ENCODE data around the gene DACH1. TPM values are rescaled to one million over a fixed set of nuclear protein-coding genes. Genes with fewer than 3 reads are reported as not detected.
"Not testable (repeated sequence)": the region's sequence is repeated elsewhere in the genome, so short reads cannot be mapped to it uniquely, and the experiment has no call there.

DACH1 gene
- 0.02 TPM in 1 of 2 replicates, not detected in the other for total RNA-seq (2014; rRNA removed; shearing (Covaris generic))
- not detected in 2 replicates for polyA plus RNA-seq (2014; cell fraction: nucleus; rRNA removed)

DNA sequence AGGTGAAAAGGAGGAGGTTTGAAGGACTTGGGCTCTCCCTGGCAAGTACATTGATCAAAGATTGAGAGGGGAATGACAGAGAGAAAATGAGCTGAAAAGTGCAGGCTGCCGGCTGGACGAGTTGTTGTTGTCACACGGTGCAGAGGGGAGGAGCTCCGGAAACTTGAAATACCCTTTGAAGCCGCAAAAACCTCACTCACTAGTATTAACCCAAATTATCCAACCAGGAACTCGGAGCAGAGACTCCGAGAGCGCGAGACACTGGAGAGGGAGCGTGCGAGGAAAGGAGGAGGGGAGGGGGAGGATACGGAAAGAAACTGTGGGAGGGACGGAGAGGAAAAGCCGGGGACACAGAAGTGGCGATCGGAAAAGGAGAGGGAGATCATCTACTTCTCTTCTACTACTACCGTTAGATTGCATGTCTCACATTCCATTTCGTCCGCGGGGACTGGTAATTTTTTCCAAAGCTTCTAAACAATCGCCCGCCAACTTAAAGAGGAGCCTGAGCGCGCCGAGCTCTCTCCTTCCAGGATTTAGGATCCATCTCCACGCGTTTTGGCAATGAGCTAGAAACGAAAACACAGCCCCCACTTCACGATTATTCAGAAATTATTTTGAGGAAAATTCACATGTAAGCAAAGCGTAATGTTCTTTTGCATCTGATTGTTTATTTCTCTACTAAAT, at the start of gene DACH1:
Gene DACH1, minus strand, starts transcription at position 74 of the 684 bp plus-strand sequence.
- peak; percentile 3 for DNase-seq (ENCODE audit: extremely low read depth, low read depth)

GRCh38 chr13:71913717-71914116, 46.7 kb upstream of the DACH1 start:
- DNase-seq (ENCODE audit: extremely low read depth, low read depth), result no peak

- no peak for DNase-seq (ENCODE audit: extremely low read depth, low read depth)
Observed at GRCh38 chr13:71912524-71912923, 45.5 kb upstream of the DACH1 start.

- DNase-seq (ENCODE audit: extremely low read depth, low read depth), result no peak
Observed at GRCh38 chr13:71906448-71906847, 39.4 kb upstream of the DACH1 start.

- DNase-seq (ENCODE audit: extremely low read depth, low read depth), result no peak
Observed at GRCh38 chr13:71902676-71903075, 35.7 kb upstream of the DACH1 start.

GRCh38 chr13:71893506-71893905, 26.5 kb upstream of the DACH1 start:
- not testable (repeated sequence) for DNase-seq (ENCODE audit: extremely low read depth, low read depth)

GRCh38 chr13:71886880-71887279, 19.9 kb upstream of the DACH1 start:
- no peak for DNase-seq (ENCODE audit: extremely low read depth, low read depth)

GRCh38 chr13:71882120-71882519, 15.1 kb upstream of the DACH1 start:
- no peak for DNase-seq (ENCODE audit: extremely low read depth, low read depth)

GRCh38 chr13:71880753-71881541, 13.9 kb upstream of the DACH1 start:
- DNase-seq (ENCODE audit: extremely low read depth, low read depth), result no peak

GRCh38 chr13:71879808-71880344, 12.9 kb upstream of the DACH1 start:
- DNase-seq (ENCODE audit: extremely low read depth, low read depth), result no peak

GRCh38 chr13:71879129-71879535, 12.1 kb upstream of the DACH1 start:
- DNase-seq (ENCODE audit: extremely low read depth, low read depth), result peak; percentile 31

DNA sequence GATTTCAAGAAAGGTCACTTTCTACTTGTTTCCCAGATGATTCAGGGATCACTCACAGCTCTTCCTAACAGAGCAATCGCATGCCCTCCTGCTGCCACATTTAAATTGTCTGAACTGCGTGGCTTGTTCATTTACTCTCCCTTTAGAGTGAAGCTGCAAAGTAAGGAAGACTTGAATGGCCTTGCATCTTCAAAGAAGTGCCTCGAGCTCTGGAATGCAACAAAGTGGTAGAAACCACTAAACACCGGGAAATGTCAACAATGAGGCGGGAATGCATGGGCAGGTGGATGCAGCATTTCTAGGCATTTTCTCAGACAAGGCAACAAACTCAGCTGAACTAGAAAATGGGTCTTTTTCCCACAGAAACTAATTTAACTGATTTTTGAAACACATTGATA, 10.3 kb upstream of the DACH1 start:
- no peak for DNase-seq (ENCODE audit: extremely low read depth, low read depth)

DNA sequence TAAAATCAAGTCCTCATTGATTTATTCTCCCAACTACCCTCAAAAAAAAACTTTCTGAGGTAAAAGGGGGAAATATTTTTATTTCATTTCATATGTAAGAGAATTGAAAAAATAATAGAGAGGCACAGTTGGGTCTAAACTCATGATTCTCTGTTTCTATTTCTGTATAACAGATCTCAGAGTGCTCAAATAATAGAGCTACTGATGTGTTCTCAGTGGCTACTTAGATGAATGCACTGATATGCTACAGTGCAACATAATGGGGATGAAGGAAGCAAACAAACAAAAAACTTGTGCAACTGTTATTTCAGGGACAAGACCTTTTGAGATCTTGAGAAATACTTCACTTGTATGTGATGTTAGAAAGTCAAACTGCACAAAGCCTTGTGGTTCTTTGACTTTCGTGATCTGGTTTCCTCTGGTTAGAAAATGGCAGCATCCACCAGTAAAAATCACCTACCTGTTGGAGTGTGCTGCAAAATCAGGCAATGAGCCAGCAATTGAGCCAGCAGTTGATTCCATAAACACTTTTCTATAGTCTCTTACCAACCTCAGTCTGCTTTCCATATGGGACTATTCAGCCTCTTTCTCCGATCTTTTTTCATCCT, 9.7 kb upstream of the DACH1 start:
- DNase-seq (ENCODE audit: extremely low read depth, low read depth), result no peak

DNA sequence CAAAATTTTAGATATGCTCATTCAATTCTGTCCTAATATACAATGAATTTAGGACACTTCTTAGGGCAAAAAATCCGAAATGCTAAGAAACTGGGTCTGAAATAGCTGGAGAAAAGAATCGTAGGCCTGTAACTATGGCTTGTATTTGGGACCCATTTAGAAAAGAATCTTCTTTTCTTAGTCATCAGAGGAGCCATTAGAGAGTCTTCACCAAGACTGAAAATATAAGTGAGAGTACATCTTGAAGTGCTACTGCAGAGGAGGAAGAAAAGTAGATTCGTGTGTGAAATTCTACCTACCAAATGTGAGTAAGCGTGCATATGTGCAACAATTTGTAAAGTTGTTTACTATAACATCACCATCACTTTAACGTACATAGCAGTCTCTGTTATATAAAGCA, 8.8 kb upstream of the DACH1 start:
- DNase-seq (ENCODE audit: extremely low read depth, low read depth), result no peak

GRCh38 chr13:71874458-71874857, 7.5 kb upstream of the DACH1 start:
- no peak for DNase-seq (ENCODE audit: extremely low read depth, low read depth)

DNA sequence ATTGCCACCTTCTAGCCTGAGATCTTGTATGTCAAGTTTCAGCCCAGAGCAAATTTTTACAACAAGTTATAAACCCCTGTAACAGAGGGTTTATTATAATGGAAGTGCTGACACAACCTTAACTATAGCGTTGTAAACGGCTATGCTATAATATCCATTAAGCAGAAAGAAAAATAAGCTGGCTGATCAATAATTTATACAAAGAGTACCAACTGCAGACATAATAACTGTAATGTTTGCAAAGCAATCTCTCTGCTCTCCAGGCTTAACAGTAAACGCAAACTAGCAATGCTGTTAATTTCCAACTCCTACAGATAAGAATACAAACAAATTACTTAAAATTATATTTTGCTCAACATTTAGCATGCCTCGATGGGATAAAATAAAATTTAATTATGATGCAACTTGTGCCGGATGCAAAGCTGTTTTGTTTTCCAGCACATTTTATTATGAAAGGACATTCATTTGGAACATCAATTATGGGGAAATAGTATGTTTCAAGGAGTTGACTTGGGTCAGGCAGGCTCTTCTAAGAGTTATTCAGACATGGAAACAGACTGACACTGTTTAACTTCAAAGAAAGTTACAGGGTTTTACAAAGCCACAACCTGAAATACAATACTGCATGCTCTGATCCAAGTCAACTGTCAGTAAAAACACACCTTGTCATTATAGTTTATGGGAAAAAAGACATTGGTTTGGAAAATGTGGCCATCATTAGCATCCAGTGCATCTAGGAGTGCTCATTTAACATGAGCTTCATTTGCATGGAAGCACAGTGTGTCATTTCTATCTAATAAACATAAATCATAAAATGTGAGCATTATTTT, 6.6 kb upstream of the DACH1 start:
- DNase-seq (ENCODE audit: extremely low read depth, low read depth), result no peak

DNA sequence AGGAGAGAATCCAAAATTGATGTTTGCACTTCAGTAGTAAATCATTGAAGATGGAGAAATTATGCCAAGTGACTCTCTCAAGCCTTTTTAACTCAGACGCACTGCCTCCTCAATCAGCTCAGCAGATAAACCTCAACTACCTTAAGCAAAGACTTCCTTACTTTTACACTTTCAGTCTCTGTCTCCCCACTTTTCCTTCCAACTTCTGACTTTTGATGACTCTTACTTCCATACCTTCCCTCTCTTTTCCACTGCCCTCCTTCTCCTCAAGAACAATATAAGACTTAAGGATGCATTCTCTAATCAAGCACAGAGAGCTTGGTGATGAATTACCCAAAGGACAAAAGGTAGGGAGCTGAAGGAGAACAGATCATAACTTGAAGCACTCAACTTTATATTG, 4.8 kb upstream of the DACH1 start:
- no peak for DNase-seq (ENCODE audit: extremely low read depth, low read depth)

- no peak for DNase-seq (ENCODE audit: extremely low read depth, low read depth)
Observed at GRCh38 chr13:71871176-71871754, 4.3 kb upstream of the DACH1 start.

GRCh38 chr13:71870100-71870499, 3.1 kb upstream of the DACH1 start:
- no peak for DNase-seq (ENCODE audit: extremely low read depth, low read depth)

- no peak for DNase-seq (ENCODE audit: extremely low read depth, low read depth)
Observed at GRCh38 chr13:71869274-71869673, 2.3 kb upstream of the DACH1 start.

Measured in NCI-H460 (cell line).